Liver (tissue), 9 donors: Measurements from ENCODE around the gene CD101. TPM values are rescaled to one million over a fixed set of nuclear protein-coding genes. Genes with fewer than 3 reads are reported as not detected.

Experiments
- DNase-seq: peaks from one replicate; pipeline ENCODE4 v3.0.0-alpha.2; 2017; ENCODE audit warnings: low spot score
- H3K27ac ChIP-seq, 2 donors: one replicate each; pipeline ENCODE4 v1.7.0; 2013; ENCODE audit warnings: inconsistent platforms in 2 of 2, low read length in 2 of 2, control low read depth in 1 of 2, low read depth in 1 of 2, mild to moderate bottlenecking in 1 of 2
- H3K27me3 ChIP-seq, 4 donors: one replicate each; pipeline versions ENCODE4 v1.6.1 to v1.7.0; 2013; ENCODE audit warnings: low read length in 3 of 4, inconsistent platforms in 1 of 4, mild to moderate bottlenecking in 1 of 4, moderate library complexity in 1 of 4; ENCODE audit not compliant: control insufficient read depth in 4 of 4, insufficient read depth in 4 of 4
- H3K36me3 ChIP-seq, 4 donors: one replicate each; pipeline versions ENCODE4 v1.6.1 to v1.7.0; 2013; ENCODE audit warnings: low read length in 3 of 4, mild to moderate bottlenecking in 3 of 4, low read depth in 1 of 4, moderate library complexity in 1 of 4; ENCODE audit not compliant: control insufficient read depth in 4 of 4, insufficient read depth in 3 of 4
- H3K4me1 ChIP-seq, 4 donors: one replicate each; pipeline versions ENCODE4 v1.6.1 to v1.7.0; 2013; ENCODE audit warnings: low read length in 3 of 4, mild to moderate bottlenecking in 3 of 4, moderate library complexity in 1 of 4; ENCODE audit not compliant: control insufficient read depth in 4 of 4, insufficient read depth in 4 of 4
- H3K4me3 ChIP-seq, 3 donors: one replicate each; pipeline versions ENCODE4 v1.6.1 to v1.7.0; 2013; ENCODE audit warnings: low read length in 3 of 3, control low read depth in 1 of 3, low read depth in 1 of 3, mild to moderate bottlenecking in 1 of 3
- H3K9ac ChIP-seq, 2 donors: one replicate each; pipeline ENCODE4 v1.7.0; 2013; ENCODE audit warnings: low read length in 2 of 2, mild to moderate bottlenecking in 2 of 2, moderate library complexity in 2 of 2, control low read depth in 1 of 2, low read depth in 1 of 2
- H3K9me3 ChIP-seq, 4 donors: one replicate each; pipeline versions ENCODE4 v1.6.1 to v1.7.0; 2013; ENCODE audit warnings: low read length in 3 of 4; ENCODE audit not compliant: control insufficient read depth in 4 of 4
- ATF3 ChIP-seq: IDR thresholded peaks from 2 replicates; pipeline ENCODE4 v1.6.1; 2016; ENCODE audit warnings: antibody characterized with exemption
- EGR1 ChIP-seq, 2 donors: IDR thresholded peaks; 2 replicates each; pipeline ENCODE4 v1.6.1; 2016 to 2018; ENCODE audit warnings: antibody characterized with exemption in 2 of 2, low read depth in 2 of 2
- FOXA1 ChIP-seq: IDR thresholded peaks from 2 replicates; pipeline ENCODE4 v1.6.1; 2016; ENCODE audit warnings: antibody characterized with exemption
- GABPA ChIP-seq, 2 donors: IDR thresholded peaks in 1 of 2; conservative IDR thresholded peaks in 1 of 2; 2 replicates each; pipeline ENCODE4 v1.6.1; 2016; ENCODE audit warnings: antibody characterized with exemption in 2 of 2, mild to moderate bottlenecking in 1 of 2, moderate library complexity in 1 of 2
- HNF4A ChIP-seq, 2 donors: conservative IDR thresholded peaks; 2 replicates each; pipeline ENCODE4 v1.6.1; 2016; ENCODE audit warnings: antibody characterized with exemption in 2 of 2, mild to moderate bottlenecking in 2 of 2
- HNF4G ChIP-seq: IDR thresholded peaks from 2 replicates; pipeline ENCODE4 v1.6.1; 2016; ENCODE audit warnings: antibody characterized with exemption
- JUND ChIP-seq, 2 donors: IDR thresholded peaks; 2 replicates each; pipeline ENCODE4 v1.6.1; 2016; ENCODE audit warnings: antibody characterized with exemption in 2 of 2
- NR2F2 ChIP-seq: IDR thresholded peaks from 2 replicates; pipeline ENCODE4 v1.6.1; 2016; ENCODE audit warnings: antibody characterized with exemption
- RAD21 ChIP-seq, 2 donors: IDR thresholded peaks; 2 replicates each; pipeline ENCODE4 v1.6.1; 2016; ENCODE audit warnings: antibody characterized with exemption in 2 of 2, mild to moderate bottlenecking in 2 of 2
- RXRA ChIP-seq, 2 donors: IDR thresholded peaks; 2 replicates each; pipeline ENCODE4 v1.6.1; 2017 to 2018; ENCODE audit warnings: antibody characterized with exemption in 2 of 2, mild to moderate bottlenecking in 1 of 2
- TAF1 ChIP-seq: conservative IDR thresholded peaks from 2 replicates; pipeline ENCODE4 v1.6.1; 2016; ENCODE audit warnings: antibody characterized with exemption, mild to moderate bottlenecking
- YY1 ChIP-seq: IDR thresholded peaks from 2 replicates; pipeline ENCODE4 v1.6.1; 2016; ENCODE audit warnings: antibody characterized with exemption, mild to moderate bottlenecking
- ZBTB33 ChIP-seq: IDR thresholded peaks from 2 replicates; pipeline ENCODE4 v1.6.1; 2016; ENCODE audit warnings: antibody characterized with exemption
- WGBS: extraction: QIAGEN DNeasy Blood & Tissue Kit; methylation state at CpG from one replicate; pipeline ENCODE4 v1.1.7; 2013; 5-methylcytosine and 5-hydroxymethylcytosine counted together
- polyA plus RNA-seq, 2 donors: library from polyadenylated mRNA; stranded (reverse) in 1 of 2; unstranded in 1 of 2; fragments of 200-250 nt in 1 of 2; fragments of >200 nt in 1 of 2; fragmentation: Nextera tagmentation in 1 of 2; extraction: Ambion mirVana in 1 of 2; gene quantifications; one replicate each; pipeline versions ENCODE4 v1.2.1 to v1.2.3, GENCODE V29; 2013 to 2015
- total RNA-seq, 2 donors: library from RNA; depleted of rRNA; stranded (reverse); fragments of >200 nt; gene quantifications; one replicate each; pipeline ENCODE4 v1.2.3, GENCODE V29; 2014
- TF ChIP-seq, protein P1 (sequence below): IDR thresholded peaks from 2 replicates; pipeline ENCODE4 v1.6.1; 2016; ENCODE audit warnings: antibody characterized with exemption, mild to moderate bottlenecking
- TF ChIP-seq, protein P2 (sequence below): fragments of 150-350 bp; IDR thresholded peaks from 2 replicates; pipeline ENCODE4 v1.5.1; 2017; ENCODE audit warnings: improper control_type of control experiment, low read depth, low read length; ENCODE audit not compliant: missing input control
- donor health status: healthy.
- donor health status: healthy.
- donor health status: healthy.
- donor health status: healthy.
- donor health status: healthy.

Gene CD101
- total and polyA plus RNA-seq, 4 donors, result 0.24 to 2.0 (median 0.65) TPM

- H3K4me1 ChIP-seq, result no peaks in the 10 kb centered on the region
- 25% methylated on average over 1 of the region's 1 CpG for WGBS
- H3K9ac ChIP-seq, result no peak overlapping the region
- no peaks in the 10 kb centered on the region for H3K9me3 ChIP-seq
- H3K27me3 ChIP-seq, result no peaks in the 10 kb centered on the region
- no peak for DNase-seq
- H3K36me3 ChIP-seq, result no peaks in the 10 kb centered on the region
- no peak overlapping the region for H3K27ac ChIP-seq
- H3K4me3 ChIP-seq, result no peak overlapping the region
- TF ChIP-seq RAD21 (IDR thresholded peaks at IDR 0.05) (no peak), HNF4A (conservative IDR thresholded peaks at IDR 0.05) (no peak), FOXA1 (no peak), JUND (IDR thresholded peaks at IDR 0.05) (no peak), YY1 (no peak), ATF3 (no peak), TAF1 (no peak), GABPA (IDR thresholded peaks at IDR 0.05 in 1 of 2, conservative IDR thresholded peaks at IDR 0.05 in 1 of 2) (no peak), RXRA (IDR thresholded peaks at IDR 0.05) (no peak), HNF4G (no peak), ZBTB33 (no peak), EGR1 (IDR thresholded peaks at IDR 0.05; ENCODE audit: low read depth in 2 of 2) (no peak)
- TF ChIP-seq, protein P1, sequence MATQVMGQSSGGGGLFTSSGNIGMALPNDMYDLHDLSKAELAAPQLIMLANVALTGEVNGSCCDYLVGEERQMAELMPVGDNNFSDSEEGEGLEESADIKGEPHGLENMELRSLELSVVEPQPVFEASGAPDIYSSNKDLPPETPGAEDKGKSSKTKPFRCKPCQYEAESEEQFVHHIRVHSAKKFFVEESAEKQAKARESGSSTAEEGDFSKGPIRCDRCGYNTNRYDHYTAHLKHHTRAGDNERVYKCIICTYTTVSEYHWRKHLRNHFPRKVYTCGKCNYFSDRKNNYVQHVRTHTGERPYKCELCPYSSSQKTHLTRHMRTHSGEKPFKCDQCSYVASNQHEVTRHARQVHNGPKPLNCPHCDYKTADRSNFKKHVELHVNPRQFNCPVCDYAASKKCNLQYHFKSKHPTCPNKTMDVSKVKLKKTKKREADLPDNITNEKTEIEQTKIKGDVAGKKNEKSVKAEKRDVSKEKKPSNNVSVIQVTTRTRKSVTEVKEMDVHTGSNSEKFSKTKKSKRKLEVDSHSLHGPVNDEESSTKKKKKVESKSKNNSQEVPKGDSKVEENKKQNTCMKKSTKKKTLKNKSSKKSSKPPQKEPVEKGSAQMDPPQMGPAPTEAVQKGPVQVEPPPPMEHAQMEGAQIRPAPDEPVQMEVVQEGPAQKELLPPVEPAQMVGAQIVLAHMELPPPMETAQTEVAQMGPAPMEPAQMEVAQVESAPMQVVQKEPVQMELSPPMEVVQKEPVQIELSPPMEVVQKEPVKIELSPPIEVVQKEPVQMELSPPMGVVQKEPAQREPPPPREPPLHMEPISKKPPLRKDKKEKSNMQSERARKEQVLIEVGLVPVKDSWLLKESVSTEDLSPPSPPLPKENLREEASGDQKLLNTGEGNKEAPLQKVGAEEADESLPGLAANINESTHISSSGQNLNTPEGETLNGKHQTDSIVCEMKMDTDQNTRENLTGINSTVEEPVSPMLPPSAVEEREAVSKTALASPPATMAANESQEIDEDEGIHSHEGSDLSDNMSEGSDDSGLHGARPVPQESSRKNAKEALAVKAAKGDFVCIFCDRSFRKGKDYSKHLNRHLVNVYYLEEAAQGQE, result no peak
- TF ChIP-seq, protein P2, sequence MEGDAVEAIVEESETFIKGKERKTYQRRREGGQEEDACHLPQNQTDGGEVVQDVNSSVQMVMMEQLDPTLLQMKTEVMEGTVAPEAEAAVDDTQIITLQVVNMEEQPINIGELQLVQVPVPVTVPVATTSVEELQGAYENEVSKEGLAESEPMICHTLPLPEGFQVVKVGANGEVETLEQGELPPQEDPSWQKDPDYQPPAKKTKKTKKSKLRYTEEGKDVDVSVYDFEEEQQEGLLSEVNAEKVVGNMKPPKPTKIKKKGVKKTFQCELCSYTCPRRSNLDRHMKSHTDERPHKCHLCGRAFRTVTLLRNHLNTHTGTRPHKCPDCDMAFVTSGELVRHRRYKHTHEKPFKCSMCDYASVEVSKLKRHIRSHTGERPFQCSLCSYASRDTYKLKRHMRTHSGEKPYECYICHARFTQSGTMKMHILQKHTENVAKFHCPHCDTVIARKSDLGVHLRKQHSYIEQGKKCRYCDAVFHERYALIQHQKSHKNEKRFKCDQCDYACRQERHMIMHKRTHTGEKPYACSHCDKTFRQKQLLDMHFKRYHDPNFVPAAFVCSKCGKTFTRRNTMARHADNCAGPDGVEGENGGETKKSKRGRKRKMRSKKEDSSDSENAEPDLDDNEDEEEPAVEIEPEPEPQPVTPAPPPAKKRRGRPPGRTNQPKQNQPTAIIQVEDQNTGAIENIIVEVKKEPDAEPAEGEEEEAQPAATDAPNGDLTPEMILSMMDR, result no peak
These were observed 19.1 kb downstream of the CD101 start for GRCh38 chr1:117020526-117021156.

- H3K27ac ChIP-seq, result no peak overlapping the region
- H3K9ac ChIP-seq, result no peak overlapping the region
- H3K4me3 ChIP-seq, result no peak overlapping the region
- no peaks in the 10 kb centered on the region for H3K4me1 ChIP-seq
- H3K27me3 ChIP-seq, result no peaks in the 10 kb centered on the region
- 91% methylated on average over 3 of the region's 3 CpGs for WGBS
- H3K36me3 ChIP-seq, result no peaks in the 10 kb centered on the region
- no peak for DNase-seq
- H3K9me3 ChIP-seq, result no peaks in the 10 kb centered on the region
- TF ChIP-seq NR2F2, result no peak
These were observed 20.6 kb downstream of the CD101 start for GRCh38 chr1:117022114-117022513.
